ENCODE measurements around the gene MMP14. TPM values are rescaled to one million over a fixed set of nuclear protein-coding genes. Genes with fewer than 3 reads are reported as not detected.
"Not testable (repeated sequence)": the region's sequence is repeated elsewhere in the genome, so short reads cannot be mapped to it uniquely, and the experiment has no call there.

MMP14 gene
- total RNA-seq, 2 donors from 2014 or later: 181 to 220 TPM

DNA sequence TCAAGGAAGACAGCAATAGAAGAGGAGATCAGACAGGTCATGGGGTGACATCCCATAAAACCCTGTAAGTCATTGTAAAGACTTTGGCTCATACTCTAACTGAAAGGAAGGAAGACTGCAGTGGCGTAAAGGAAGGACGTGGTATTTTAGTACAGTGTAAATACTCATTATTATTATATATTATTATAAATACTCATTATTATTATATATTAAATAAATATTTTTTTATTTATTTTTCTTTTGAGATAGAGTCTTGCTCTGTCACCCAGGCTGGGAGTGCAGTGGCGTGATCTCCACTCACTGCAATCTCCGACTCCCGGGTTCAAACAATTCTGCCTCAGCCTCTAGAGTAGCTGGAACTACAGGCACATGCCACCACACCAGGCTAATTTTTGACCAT is 20.0 kb downstream of the MMP14 start:
- peaks cover 3% of the 10 kb centered on the region for H3K9me3 Mint-ChIP-seq
- WGBS, 2 experiments (ENCODE audit: insufficient coverage in 1 of 2, insufficient read length in 1 of 2): 91 to 94% methylated on average over 3 of the region's 5 CpGs

GRCh38 chr14:22860377-22860776 is 24.0 kb downstream of the MMP14 start:
- not testable (repeated sequence) for H3K4me3 Mint-ChIP-seq; H3K4me1 ChIP-seq (ENCODE audit: control insufficient read depth, insufficient read depth, low read length); H3K9me3 ChIP-seq (ENCODE audit: control insufficient read depth, low read length); H3K9me3 Mint-ChIP-seq; H3K4me3 ChIP-seq (ENCODE audit: low read length); H3K36me3 ChIP-seq (ENCODE audit: control insufficient read depth, insufficient read depth, low read length); H3K36me3 Mint-ChIP-seq (ENCODE audit: low read depth); H3K27ac ChIP-seq (ENCODE audit: low read depth, low read length); H3K4me1 Mint-ChIP-seq; H3K27me3 Mint-ChIP-seq (ENCODE audit: insufficient read depth); H3K27me3 ChIP-seq (ENCODE audit: control insufficient read depth, insufficient read depth, low read length, poor library complexity, severe bottlenecking); H3K9ac ChIP-seq (ENCODE audit: extremely low read depth, low read length, poor library complexity, severe bottlenecking); DNase-seq; H3K27ac Mint-ChIP-seq
- 91 to 98% methylated on average over 3 of the region's 3 CpGs for WGBS, 2 experiments (ENCODE audit: insufficient coverage in 1 of 2, insufficient read length in 1 of 2)

More for the DNA sequence above, 20.0 kb downstream of the MMP14 start:
- H3K4me3 ChIP-seq (ENCODE audit: low read length): no peak overlapping the region
- H3K36me3 ChIP-seq (ENCODE audit: control insufficient read depth, insufficient read depth, low read length): no peaks in the 10 kb centered on the region
- H3K27ac ChIP-seq (ENCODE audit: low read depth, low read length): no peak overlapping the region
- no peak overlapping the region for H3K27ac Mint-ChIP-seq
- H3K9me3 ChIP-seq (ENCODE audit: control insufficient read depth, low read length): peaks cover 9% of the 10 kb centered on the region
- no peaks in the 10 kb centered on the region for H3K36me3 Mint-ChIP-seq (ENCODE audit: low read depth)
- H3K27me3 Mint-ChIP-seq (ENCODE audit: insufficient read depth): no peaks in the 10 kb centered on the region
- DNase-seq: no peak
- TF ChIP-seq CTCF (conservative IDR thresholded peaks at IDR 0.05): no peak
- H3K4me3 Mint-ChIP-seq: no peak overlapping the region
- H3K4me1 Mint-ChIP-seq: peaks cover 10% of the 10 kb centered on the region
- H3K4me1 ChIP-seq (ENCODE audit: control insufficient read depth, insufficient read depth, low read length): peaks cover 3% of the 10 kb centered on the region
- H3K27me3 ChIP-seq (ENCODE audit: control insufficient read depth, insufficient read depth, low read length, poor library complexity, severe bottlenecking): no peaks in the 10 kb centered on the region
- no peak overlapping the region for H3K9ac ChIP-seq (ENCODE audit: extremely low read depth, low read length, poor library complexity, severe bottlenecking)

- H3K36me3 Mint-ChIP-seq (ENCODE audit: low read depth): no peaks in the 10 kb centered on the region
- DNase-seq: no peak
- H3K4me3 Mint-ChIP-seq: no peak overlapping the region
These were observed 25.3 kb downstream of the MMP14 start for GRCh38 chr14:22861651-22862050.

More at GRCh38 chr14:22861651-22862050, 25.3 kb downstream of the MMP14 start:
- Histone ChIP-seq H3K9ac (ENCODE audit: extremely low read depth, low read length, poor library complexity, severe bottlenecking) (no peak overlapping the region), H3K36me3 (ENCODE audit: control insufficient read depth, insufficient read depth, low read length) (no peaks in the 10 kb centered on the region), H3K27ac (ENCODE audit: low read depth, low read length) (no peak overlapping the region), H3K4me1 (ENCODE audit: control insufficient read depth, insufficient read depth, low read length) (no peaks in the 10 kb centered on the region), H3K9me3 (ENCODE audit: control insufficient read depth, low read length) (peaks cover 9% of the 10 kb centered on the region), H3K4me3 (ENCODE audit: low read length) (no peak overlapping the region), H3K27me3 (ENCODE audit: control insufficient read depth, insufficient read depth, low read length, poor library complexity, severe bottlenecking) (no peaks in the 10 kb centered on the region)
- H3K27me3 Mint-ChIP-seq (ENCODE audit: insufficient read depth): no peaks in the 10 kb centered on the region
- no peak for TF ChIP-seq CTCF (conservative IDR thresholded peaks at IDR 0.05)
- peaks cover 2% of the 10 kb centered on the region for H3K4me1 Mint-ChIP-seq
- H3K9me3 Mint-ChIP-seq: peaks cover 3% of the 10 kb centered on the region
- H3K27ac Mint-ChIP-seq: no peak overlapping the region
